ENCODE results near the gene PPY.

- TF ChIP-seq, protein P1, sequence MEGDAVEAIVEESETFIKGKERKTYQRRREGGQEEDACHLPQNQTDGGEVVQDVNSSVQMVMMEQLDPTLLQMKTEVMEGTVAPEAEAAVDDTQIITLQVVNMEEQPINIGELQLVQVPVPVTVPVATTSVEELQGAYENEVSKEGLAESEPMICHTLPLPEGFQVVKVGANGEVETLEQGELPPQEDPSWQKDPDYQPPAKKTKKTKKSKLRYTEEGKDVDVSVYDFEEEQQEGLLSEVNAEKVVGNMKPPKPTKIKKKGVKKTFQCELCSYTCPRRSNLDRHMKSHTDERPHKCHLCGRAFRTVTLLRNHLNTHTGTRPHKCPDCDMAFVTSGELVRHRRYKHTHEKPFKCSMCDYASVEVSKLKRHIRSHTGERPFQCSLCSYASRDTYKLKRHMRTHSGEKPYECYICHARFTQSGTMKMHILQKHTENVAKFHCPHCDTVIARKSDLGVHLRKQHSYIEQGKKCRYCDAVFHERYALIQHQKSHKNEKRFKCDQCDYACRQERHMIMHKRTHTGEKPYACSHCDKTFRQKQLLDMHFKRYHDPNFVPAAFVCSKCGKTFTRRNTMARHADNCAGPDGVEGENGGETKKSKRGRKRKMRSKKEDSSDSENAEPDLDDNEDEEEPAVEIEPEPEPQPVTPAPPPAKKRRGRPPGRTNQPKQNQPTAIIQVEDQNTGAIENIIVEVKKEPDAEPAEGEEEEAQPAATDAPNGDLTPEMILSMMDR (IDR thresholded peaks at IDR 0.05; ENCODE audit: borderline replicate concordance, extremely low read depth, low read length, poor library complexity, severe bottlenecking) = no peak
- no peak for TF ChIP-seq EZH2 (IDR thresholded peaks at IDR 0.05; ENCODE audit: borderline replicate concordance, low read depth, low read length, severe bottlenecking)
Observed at GRCh38 chr17:43974382-43975266, 32.3 kb upstream of the PPY start.
